OCI-LY1 (cell line): ENCODE measurements around the gene GDPD4.

Experiments
- H2AFZ ChIP-seq: fragments of 200-600 bp; sonication (generic), shearing (Covaris generic); 2 replicates; pipeline ENCODE4 v1.6.0; 2014; ENCODE audit warnings: antibody characterized with exemption, mild to moderate bottlenecking, low read length
- H3F3A ChIP-seq: fragments of 200-600 bp; sonication (generic), shearing (Covaris generic); 2 replicates; pipeline ENCODE4 v1.6.0; 2014; ENCODE audit warnings: mild to moderate bottlenecking, antibody characterized with exemption, low read length, moderate library complexity; ENCODE audit not compliant: insufficient read depth
- H3K27ac ChIP-seq: fragments of 200-600 bp; sonication (generic); 2 replicates; pipeline ENCODE4 v1.5.1; 2014; ENCODE audit warnings: low read length, mixed run types, mild to moderate bottlenecking, low read depth; ENCODE audit not compliant: poor library complexity, severe bottlenecking
- H3K27me3 ChIP-seq: fragments of 200-600 bp; sonication (generic); 2 replicates; pipeline ENCODE4 v1.6.0; 2014; ENCODE audit warnings: antibody characterized with exemption, mild to moderate bottlenecking, low read length, moderate library complexity; ENCODE audit not compliant: insufficient read depth
- H3K36me3 ChIP-seq: fragments of 200-600 bp; sonication (generic); 2 replicates; pipeline ENCODE4 v1.6.1; 2014; ENCODE audit warnings: mild to moderate bottlenecking, antibody characterized with exemption, low read length, moderate library complexity, mixed read lengths; ENCODE audit not compliant: insufficient read depth
- H3K4me1 ChIP-seq: fragments of 200-600 bp; sonication (generic); 2 replicates; pipeline ENCODE4 v1.5.1; 2014; ENCODE audit warnings: mild to moderate bottlenecking, low read length, moderate library complexity; ENCODE audit not compliant: insufficient read depth, severe bottlenecking
- H3K4me2 ChIP-seq: fragments of 200-600 bp; sonication (generic), shearing (Covaris generic); 2 replicates; pipeline ENCODE4 v1.6.1; 2014; ENCODE audit warnings: low read length
- H3K4me3 ChIP-seq: fragments of 200-600 bp; sonication (generic); 2 replicates; pipeline ENCODE4 v1.5.1; 2014; ENCODE audit warnings: low read length, low read depth, mild to moderate bottlenecking, mixed read lengths; ENCODE audit not compliant: poor library complexity, severe bottlenecking
- H3K79me2 ChIP-seq: fragments of 200-600 bp; shearing (Covaris generic); 2 replicates; pipeline ENCODE4 v1.6.1; 2016; ENCODE audit warnings: mixed run types, low read length, mixed read lengths; ENCODE audit not compliant: insufficient read depth
- H3K9ac ChIP-seq: fragments of 200-600 bp; sonication (generic), shearing (Covaris generic); 2 replicates; pipeline ENCODE4 v1.6.1; 2014; ENCODE audit warnings: mild to moderate bottlenecking, low read length, mixed read lengths
- H3K9me2 ChIP-seq: fragments of 200-600 bp; sonication (generic), shearing (Covaris generic); 2 replicates; pipeline ENCODE4 v1.6.1; 2014; ENCODE audit warnings: low read depth, mild to moderate bottlenecking, low read length, mixed read lengths
- H3K9me3 ChIP-seq: fragments of 200-600 bp; shearing (Covaris generic); 2 replicates; pipeline ENCODE4 v1.6.1; 2014; ENCODE audit warnings: low read length, mixed read lengths
- H4K20me1 ChIP-seq: fragments of 200-600 bp; sonication (generic), shearing (Covaris generic); 2 replicates; pipeline ENCODE4 v1.6.0; 2016; ENCODE audit warnings: mild to moderate bottlenecking, low read length; ENCODE audit not compliant: insufficient read depth
- EZH2 ChIP-seq: fragments of 200-600 bp; sonication (generic), shearing (Covaris generic); IDR thresholded peaks from 2 replicates; pipeline ENCODE4 v1.8.0; 2017; ENCODE audit warnings: borderline replicate concordance, mixed run types, mild to moderate bottlenecking, antibody characterized with exemption, low read length, moderate library complexity, mixed read lengths
- TF ChIP-seq, protein P1 (sequence below): fragments of 200-600 bp; sonication (generic), shearing (Covaris generic); IDR thresholded peaks from 2 replicates; pipeline ENCODE4 v1.5.1; 2017; ENCODE audit warnings: mild to moderate bottlenecking, antibody characterized with exemption, low read length, moderate library complexity, mixed read lengths

GDPD4 gene

DNA sequence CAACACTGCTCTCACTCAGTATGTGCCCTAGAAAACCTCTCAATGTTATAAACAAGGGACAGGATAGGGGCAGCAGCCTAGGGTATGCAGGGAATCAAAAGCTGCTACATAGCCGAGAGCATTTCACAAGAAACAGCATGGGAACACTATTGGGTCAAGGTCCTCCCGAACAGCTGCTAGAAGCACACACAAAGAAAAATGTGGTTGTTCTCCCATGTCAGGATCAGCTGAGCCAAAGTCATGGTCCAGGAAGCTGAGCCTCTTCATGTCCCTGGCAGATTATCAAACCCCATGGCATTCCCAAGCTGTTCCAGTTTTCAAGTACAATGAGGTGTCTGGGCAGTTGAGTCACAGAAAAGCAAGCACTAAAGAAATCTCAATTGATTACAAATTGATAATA lies 21.0 kb upstream of the GDPD4 start:
- Histone ChIP-seq H3K79me2 (no peaks in the 10 kb centered on the region), H3K4me1 (no peaks in the 10 kb centered on the region), H3K36me3 (no peaks in the 10 kb centered on the region), H4K20me1 (no peaks in the 10 kb centered on the region), H3K9me2 (no peaks in the 10 kb centered on the region), H3F3A (no peaks in the 10 kb centered on the region), H3K27me3 (peaks cover 4% of the 10 kb centered on the region; the same call in 1 of the 2 replicates), H3K4me2 (no peak overlapping the region), H3K4me3 (no peak overlapping the region), H3K9me3 (no peaks in the 10 kb centered on the region), H3K9ac (no peak overlapping the region), H2AFZ (no peak overlapping the region), H3K27ac (no peak overlapping the region)
- TF ChIP-seq, protein P1, sequence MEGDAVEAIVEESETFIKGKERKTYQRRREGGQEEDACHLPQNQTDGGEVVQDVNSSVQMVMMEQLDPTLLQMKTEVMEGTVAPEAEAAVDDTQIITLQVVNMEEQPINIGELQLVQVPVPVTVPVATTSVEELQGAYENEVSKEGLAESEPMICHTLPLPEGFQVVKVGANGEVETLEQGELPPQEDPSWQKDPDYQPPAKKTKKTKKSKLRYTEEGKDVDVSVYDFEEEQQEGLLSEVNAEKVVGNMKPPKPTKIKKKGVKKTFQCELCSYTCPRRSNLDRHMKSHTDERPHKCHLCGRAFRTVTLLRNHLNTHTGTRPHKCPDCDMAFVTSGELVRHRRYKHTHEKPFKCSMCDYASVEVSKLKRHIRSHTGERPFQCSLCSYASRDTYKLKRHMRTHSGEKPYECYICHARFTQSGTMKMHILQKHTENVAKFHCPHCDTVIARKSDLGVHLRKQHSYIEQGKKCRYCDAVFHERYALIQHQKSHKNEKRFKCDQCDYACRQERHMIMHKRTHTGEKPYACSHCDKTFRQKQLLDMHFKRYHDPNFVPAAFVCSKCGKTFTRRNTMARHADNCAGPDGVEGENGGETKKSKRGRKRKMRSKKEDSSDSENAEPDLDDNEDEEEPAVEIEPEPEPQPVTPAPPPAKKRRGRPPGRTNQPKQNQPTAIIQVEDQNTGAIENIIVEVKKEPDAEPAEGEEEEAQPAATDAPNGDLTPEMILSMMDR: no peak
- TF ChIP-seq EZH2: no peak

DNA sequence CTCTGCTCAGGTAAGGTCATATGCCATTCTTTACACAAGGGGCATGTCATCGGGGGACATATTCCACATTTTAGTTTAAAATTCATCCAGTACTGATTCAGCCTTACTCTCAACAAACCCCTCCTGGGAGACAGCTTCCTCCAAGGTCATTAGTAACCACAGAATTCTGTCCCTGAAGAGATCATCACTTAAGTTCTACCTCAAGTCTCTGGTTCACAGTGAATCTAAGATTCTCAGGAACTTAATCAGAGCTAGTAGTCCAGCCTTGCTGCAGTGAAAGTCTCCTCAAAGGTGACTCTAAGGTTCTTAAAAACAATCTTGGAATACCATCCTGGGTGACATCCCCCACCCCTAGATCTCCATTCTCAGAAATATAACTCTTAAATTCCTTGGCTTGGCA lies 18.9 kb upstream of the GDPD4 start:
- Histone ChIP-seq H3K9ac (no peak overlapping the region), H3F3A (no peaks in the 10 kb centered on the region), H3K4me2 (no peak overlapping the region), H3K27me3 (peaks cover 4% of the 10 kb centered on the region; the same call in 1 of the 2 replicates), H4K20me1 (no peaks in the 10 kb centered on the region), H3K9me3 (no peaks in the 10 kb centered on the region), H3K79me2 (no peaks in the 10 kb centered on the region), H3K36me3 (no peaks in the 10 kb centered on the region), H3K4me3 (no peak overlapping the region), H3K4me1 (no peaks in the 10 kb centered on the region), H3K27ac (no peak overlapping the region), H2AFZ (no peak overlapping the region), H3K9me2 (no peaks in the 10 kb centered on the region)
- TF ChIP-seq, protein P1: no peak
- no peak for TF ChIP-seq EZH2

DNA sequence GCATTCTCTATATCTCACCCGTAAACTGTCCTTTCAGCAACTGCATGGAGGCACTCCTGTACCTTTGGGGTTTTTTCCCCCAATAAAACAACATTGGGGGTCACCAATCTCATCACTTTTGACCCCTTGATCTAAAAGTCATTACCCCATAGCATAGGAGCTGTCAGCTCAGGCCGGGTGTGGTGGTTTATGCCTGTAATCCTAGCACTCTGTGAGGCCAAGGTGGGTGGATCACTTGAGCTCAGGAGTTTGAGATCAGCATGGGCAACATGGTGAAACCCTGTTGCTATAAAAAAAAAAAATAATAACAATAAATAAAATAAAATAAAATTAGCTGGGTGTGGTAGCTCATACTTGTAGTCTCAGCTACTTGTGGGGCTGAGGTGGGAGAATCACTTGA lies 17.1 kb upstream of the GDPD4 start:
- Histone ChIP-seq H3K27ac (no peak overlapping the region), H3K36me3 (no peaks in the 10 kb centered on the region), H4K20me1 (no peaks in the 10 kb centered on the region), H3K27me3 (peaks cover 4% of the 10 kb centered on the region; the same call in 1 of the 2 replicates), H3K4me3 (no peak overlapping the region), H3K4me1 (no peaks in the 10 kb centered on the region), H2AFZ (no peak overlapping the region), H3F3A (no peaks in the 10 kb centered on the region), H3K4me2 (no peak overlapping the region), H3K79me2 (no peaks in the 10 kb centered on the region), H3K9me2 (no peaks in the 10 kb centered on the region), H3K9me3 (no peaks in the 10 kb centered on the region), H3K9ac (no peak overlapping the region)
- no peak for TF ChIP-seq EZH2
- TF ChIP-seq, protein P1: no peak
